ENCODE data around the gene MAPK6. TPM values are rescaled to one million over a fixed set of nuclear protein-coding genes. Genes with fewer than 3 reads are reported as not detected.
A peak's percentile ranks its signal among the peaks of the same experiment; 100 is the strongest.

MAPK6 gene
- total RNA-seq, 1 experiment from 2014 or later: 38.7 TPM

- H3K4me2 ChIP-seq: peak overlapping the region; percentile 92
- no peaks in the 10 kb centered on the region; the same call in 1 of the 2 replicates for H3F3A ChIP-seq (ENCODE audit: insufficient read depth, low read depth)
- H3K9me2 ChIP-seq (ENCODE audit: insufficient read depth): no peaks in the 10 kb centered on the region
- H2AFZ ChIP-seq: peak overlapping the region; percentile 93
- H3K79me2 ChIP-seq (ENCODE audit: low read depth): peaks cover 53% of the 10 kb centered on the region
- no peaks in the 10 kb centered on the region for H4K20me1 ChIP-seq (ENCODE audit: insufficient read depth)
- no peaks in the 10 kb centered on the region for H3K36me3 ChIP-seq (ENCODE audit: low read depth)
- 0 out of 2 replicates have a peak overlapping the region, but pooled peaks have one; percentile 31 for H3K27ac ChIP-seq
- CTCF ChIA-PET: interaction anchor here (1.4 kb wide), 1 partner anchor 10 kb away, joined by 4 read pairs; no protein-coding TSS in a partner anchor
- peaks cover 23% of the 10 kb centered on the region for H3K4me1 ChIP-seq (replicated peaks; ENCODE audit: insufficient read depth)
- POLR2A ChIA-PET (ENCODE audit: unreplicated experiment): no interaction called here
- TF ChIP-seq EZH2 (IDR thresholded peaks at IDR 0.05; ENCODE audit: low read depth): no peak
- TF ChIP-seq CTCF (conservative IDR thresholded peaks at IDR 0.05): no peak
- H3K9me3 ChIP-seq (ENCODE audit: insufficient read depth, low read depth): no peaks in the 10 kb centered on the region
- H3K4me3 ChIP-seq: peak overlapping the region; percentile 71
- intact Hi-C loops (cut with micrococcal nuclease; ENCODE audit: unreplicated experiment): no loop called here
- DNase-seq: no peak
- H3K27me3 ChIP-seq (ENCODE audit: insufficient read depth, low read depth): no peaks in the 10 kb centered on the region
- no TSS peak for BruUV-seq (replicated peaks)
Observed at GRCh38 chr15:51971032-51971374, 48.0 kb upstream of the MAPK6 start.

GRCh38 chr15:51971375-51972133 is 47.5 kb upstream of the MAPK6 start, which contains the start of gene LEO1:
TSS of gene LEO1 (minus strand) at chr15:51971778. CDS start at chr15:51971745, 33 bp downstream.
- Histone ChIP-seq H3K9me2 (ENCODE audit: insufficient read depth) (no peaks in the 10 kb centered on the region), H4K20me1 (ENCODE audit: insufficient read depth) (no peaks in the 10 kb centered on the region), H2AFZ (peak within 1 kb of the TSS; percentile 93), H3K4me3 (peak within 1 kb of the TSS; percentile 71), H3K9me3 (ENCODE audit: insufficient read depth, low read depth) (no peaks in the 10 kb centered on the region), H3F3A (ENCODE audit: insufficient read depth, low read depth) (no peaks in the 10 kb centered on the region; the same call in 1 of the 2 replicates), H3K4me2 (peak within 1 kb of the TSS; percentile 92), H3K36me3 (ENCODE audit: low read depth) (no peaks in the 10 kb centered on the region), H3K27me3 (ENCODE audit: insufficient read depth, low read depth) (no peaks in the 10 kb centered on the region), H3K79me2 (ENCODE audit: low read depth) (peaks cover 48% of the 10 kb centered on the region), H3K27ac (peak within 1 kb of the TSS; percentile 59), H3K4me1 (replicated peaks; ENCODE audit: insufficient read depth) (peaks cover 23% of the 10 kb centered on the region)
- intact Hi-C loops (cut with micrococcal nuclease; ENCODE audit: unreplicated experiment): no loop called here
- no peak; the same call in 1 of the 2 replicates for TF ChIP-seq CTCF (conservative IDR thresholded peaks at IDR 0.05)
- no peak for TF ChIP-seq EZH2 (IDR thresholded peaks at IDR 0.05; ENCODE audit: low read depth)
- BruUV-seq (replicated peaks): TSS peak; percentile 64
- ChIA-PET POLR2A (ENCODE audit: unreplicated experiment) (interaction anchor here (0.7 kb wide), 2 partner anchors 209 to 279 kb away, joined by 3 read pairs; no protein-coding TSS in a partner anchor), CTCF (interaction anchor here (1.4 kb wide), 1 partner anchor 10 kb away, joined by 4 read pairs; no protein-coding TSS in a partner anchor)
- peak; percentile 82 to 86 for DNase-seq

DNA sequence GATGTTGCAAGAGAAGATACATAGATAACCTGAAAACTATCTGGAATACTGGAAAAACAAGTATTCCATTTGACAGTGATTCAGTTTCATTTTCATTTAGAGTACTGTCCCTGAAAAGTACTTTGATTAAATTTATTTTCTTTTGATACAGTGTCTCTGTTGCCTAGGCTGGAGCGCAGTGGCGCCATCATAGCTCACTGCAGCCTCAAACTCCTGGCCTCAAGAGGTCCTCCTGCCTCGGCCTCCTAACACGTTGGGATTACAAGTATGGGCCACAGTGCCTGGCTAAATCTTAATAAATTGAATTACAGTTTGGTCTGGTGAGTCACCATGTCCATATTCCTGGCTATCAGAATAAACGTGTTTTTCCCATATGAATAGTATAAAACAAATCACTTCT is 45.8 kb upstream of the MAPK6 start:
- intact Hi-C loops (cut with micrococcal nuclease; ENCODE audit: unreplicated experiment): no loop called here
- H3K79me2 ChIP-seq (ENCODE audit: low read depth): peaks cover 32% of the 10 kb centered on the region
- TF ChIP-seq EZH2 (IDR thresholded peaks at IDR 0.05; ENCODE audit: low read depth) (no peak), CTCF (conservative IDR thresholded peaks at IDR 0.05) (no peak)
- POLR2A ChIA-PET (ENCODE audit: unreplicated experiment): no interaction called here
- no peak overlapping the region for H3K4me3 ChIP-seq
- DNase-seq: no peak
- no peak overlapping the region for H3K4me2 ChIP-seq
- H4K20me1 ChIP-seq (ENCODE audit: insufficient read depth): no peaks in the 10 kb centered on the region
- no peak overlapping the region for H3K27ac ChIP-seq
- BruUV-seq (replicated peaks): no TSS peak
- H3K27me3 ChIP-seq (ENCODE audit: insufficient read depth, low read depth): no peaks in the 10 kb centered on the region
- H3K4me1 ChIP-seq (replicated peaks; ENCODE audit: insufficient read depth): peaks cover 23% of the 10 kb centered on the region
- H2AFZ ChIP-seq: no peak overlapping the region
- H3F3A ChIP-seq (ENCODE audit: insufficient read depth, low read depth): no peaks in the 10 kb centered on the region; the same call in 1 of the 2 replicates
- H3K9me3 ChIP-seq (ENCODE audit: insufficient read depth, low read depth): no peaks in the 10 kb centered on the region
- no peaks in the 10 kb centered on the region for H3K9me2 ChIP-seq (ENCODE audit: insufficient read depth)
- H3K36me3 ChIP-seq (ENCODE audit: low read depth): no peaks in the 10 kb centered on the region
- CTCF ChIA-PET: no interaction called here

Data from PC-9 (cell line).